HepG2 (cell line): ENCODE data around the gene TMEM127. TPM values are rescaled to one million over a fixed set of nuclear protein-coding genes. Genes with fewer than 3 reads are reported as not detected.

ENCODE experiments used
- AHDC1 ChIP-seq: sonication (generic); formaldehyde crosslinking; IDR thresholded peaks from 2 replicates; pipeline ENCODE4 v1.5.1; 2020; ENCODE audit warnings: mild to moderate bottlenecking, missing genetic modification reagents, borderline replicate concordance
- BRCA1 ChIP-seq: sonication (generic); formaldehyde crosslinking; IDR thresholded peaks from 2 replicates; pipeline ENCODE4 v1.4.0; 2020; ENCODE audit warnings: missing genetic modification reagents
- CBFB ChIP-seq: sonication (generic); formaldehyde crosslinking; IDR thresholded peaks from 2 replicates; pipeline ENCODE4 v1.4.0; 2020; ENCODE audit warnings: missing genetic modification reagents
- FOXJ3 ChIP-seq: sonication (generic); formaldehyde crosslinking; IDR thresholded peaks from 2 replicates; pipeline ENCODE4 v1.4.0; 2020; ENCODE audit warnings: missing genetic modification reagents, mild to moderate bottlenecking, borderline replicate concordance
- HNF1B ChIP-seq: sonication (generic); formaldehyde crosslinking; IDR thresholded peaks from 2 replicates; pipeline ENCODE4 v1.5.1; 2020; ENCODE audit warnings: mild to moderate bottlenecking, moderate library complexity, missing genetic modification reagents
- HNF4A ChIP-seq: sonication (generic); formaldehyde crosslinking; IDR thresholded peaks from 2 replicates; pipeline ENCODE4 v1.4.0; 2020; ENCODE audit warnings: missing genetic modification reagents
- RXRA ChIP-seq: sonication (generic); formaldehyde crosslinking; IDR thresholded peaks from 2 replicates; pipeline ENCODE4 v1.5.1; 2020; ENCODE audit warnings: missing genetic modification reagents
- SAFB2 ChIP-seq: sonication (generic); formaldehyde crosslinking; IDR thresholded peaks from 2 replicates; pipeline ENCODE4 v1.5.1; 2020; ENCODE audit warnings: missing genetic modification reagents, low read depth, mild to moderate bottlenecking, borderline replicate concordance
- SALL1 ChIP-seq: sonication (generic); formaldehyde crosslinking; IDR thresholded peaks from 2 replicates; pipeline ENCODE4 v1.8.0; 2022; ENCODE audit warnings: mild to moderate bottlenecking, missing genetic modification reagents
- SKI ChIP-seq: fragments of 450-650 bp; IDR thresholded peaks from one replicate; pipeline ENCODE4 v1.6.1; 2018; ENCODE audit warnings: mild to moderate bottlenecking; ENCODE audit not compliant: partially characterized antibody
- SMAD1 ChIP-seq: sonication (generic); formaldehyde crosslinking; IDR thresholded peaks from 2 replicates; pipeline ENCODE4 v1.4.0; 2020; ENCODE audit warnings: missing genetic modification reagents, low read depth, mild to moderate bottlenecking, borderline replicate concordance
- SP1 ChIP-seq, 2 experiments: fragments of 450-650 bp in 1 of 2; sonication (generic) in 1 of 2; formaldehyde crosslinking in 1 of 2; IDR thresholded peaks; 2 replicates each; pipeline versions ENCODE4 v1.4.0 to v1.6.1; 2016 to 2020; ENCODE audit warnings: missing genetic modification reagents in 1 of 2
- SRSF4 ChIP-seq: fragments of 200-400 bp; formaldehyde crosslinking; IDR thresholded peaks from one replicate; pipeline ENCODE4 v1.6.1; 2018; ENCODE audit warnings: mild to moderate bottlenecking, low read depth, low read length, moderate library complexity; ENCODE audit not compliant: poor library complexity, severe bottlenecking
- TCF12 ChIP-seq, 2 experiments: fragments of 450-650 bp in 1 of 2; sonication (generic) in 1 of 2; formaldehyde crosslinking in 1 of 2; IDR thresholded peaks; 2 replicates each; pipeline versions ENCODE4 v1.6.1 to v1.8.0; 2017 to 2022; ENCODE audit warnings: antibody characterized with exemption in 1 of 2, mild to moderate bottlenecking in 1 of 2, missing genetic modification reagents in 1 of 2, moderate library complexity in 1 of 2
- ZNF331 ChIP-seq: sonication (generic); formaldehyde crosslinking; IDR thresholded peaks from 2 replicates; pipeline ENCODE4 v1.4.0; 2020; ENCODE audit warnings: missing genetic modification reagents
- ZNF343 ChIP-seq: sonication (generic); formaldehyde crosslinking; IDR thresholded peaks from 2 replicates; pipeline ENCODE4 v1.4.0; 2020; ENCODE audit warnings: mild to moderate bottlenecking, missing genetic modification reagents
- ZNF570 ChIP-seq: sonication (generic); formaldehyde crosslinking; IDR thresholded peaks from 2 replicates; pipeline ENCODE4 v1.4.0; 2020; ENCODE audit warnings: mild to moderate bottlenecking, missing genetic modification reagents, borderline replicate concordance
- ZNF660 ChIP-seq: sonication (generic); formaldehyde crosslinking; IDR thresholded peaks from 2 replicates; pipeline ENCODE4 v1.5.1; 2020; ENCODE audit warnings: mild to moderate bottlenecking, low read depth, missing genetic modification reagents, borderline replicate concordance
- ZNF740 ChIP-seq: sonication (generic); formaldehyde crosslinking; IDR thresholded peaks from 2 replicates; pipeline ENCODE4 v1.4.0; 2020; ENCODE audit warnings: missing genetic modification reagents
- ZNF75D ChIP-seq: sonication (generic); formaldehyde crosslinking; IDR thresholded peaks from 2 replicates; pipeline ENCODE4 v1.8.1; 2023; ENCODE audit warnings: missing genetic modification reagents, mild to moderate bottlenecking, borderline replicate concordance
- ZNF883 ChIP-seq: sonication (generic); formaldehyde crosslinking; IDR thresholded peaks from 2 replicates; pipeline ENCODE4 v1.5.1; 2020; ENCODE audit warnings: mild to moderate bottlenecking, missing genetic modification reagents; ENCODE audit errors: not compliant biosample characterization
- polyA plus RNA-seq, 8 experiments: library from polyadenylated mRNA; depleted of rRNA in 3 of 8; stranded (reverse) in 7 of 8; unstranded in 1 of 8; fragments of >200 nt; fragmentation: Illumina TruSeq in 4 of 8; extraction: Trizol in 4 of 8; gene quantifications; 2 replicates each; pipeline versions ENCODE4 v1.2.1 to v1.2.3, GENCODE V29; 2011 to 2016; ENCODE audit warnings: low read depth in 4 of 8, missing spikeins in 1 of 8, mixed read lengths in 1 of 8; ENCODE audit not compliant: insufficient read depth in 1 of 8
- total RNA-seq, 5 experiments: library from RNA; depleted of rRNA; stranded (reverse); fragments of >200 nt; fragmentation: Illumina TruSeq; extraction: Trizol; gene quantifications; 2 replicates each; pipeline ENCODE4 v1.2.3, GENCODE V29; 2016; ENCODE audit warnings: low read depth in 1 of 5

TMEM127 gene
- total and polyA plus RNA-seq, 2 of the 13 experiments (the other 11 are each of a cell fraction or from before 2014, with no cell fraction given) = 21.5 to 33.9 TPM

DNA sequence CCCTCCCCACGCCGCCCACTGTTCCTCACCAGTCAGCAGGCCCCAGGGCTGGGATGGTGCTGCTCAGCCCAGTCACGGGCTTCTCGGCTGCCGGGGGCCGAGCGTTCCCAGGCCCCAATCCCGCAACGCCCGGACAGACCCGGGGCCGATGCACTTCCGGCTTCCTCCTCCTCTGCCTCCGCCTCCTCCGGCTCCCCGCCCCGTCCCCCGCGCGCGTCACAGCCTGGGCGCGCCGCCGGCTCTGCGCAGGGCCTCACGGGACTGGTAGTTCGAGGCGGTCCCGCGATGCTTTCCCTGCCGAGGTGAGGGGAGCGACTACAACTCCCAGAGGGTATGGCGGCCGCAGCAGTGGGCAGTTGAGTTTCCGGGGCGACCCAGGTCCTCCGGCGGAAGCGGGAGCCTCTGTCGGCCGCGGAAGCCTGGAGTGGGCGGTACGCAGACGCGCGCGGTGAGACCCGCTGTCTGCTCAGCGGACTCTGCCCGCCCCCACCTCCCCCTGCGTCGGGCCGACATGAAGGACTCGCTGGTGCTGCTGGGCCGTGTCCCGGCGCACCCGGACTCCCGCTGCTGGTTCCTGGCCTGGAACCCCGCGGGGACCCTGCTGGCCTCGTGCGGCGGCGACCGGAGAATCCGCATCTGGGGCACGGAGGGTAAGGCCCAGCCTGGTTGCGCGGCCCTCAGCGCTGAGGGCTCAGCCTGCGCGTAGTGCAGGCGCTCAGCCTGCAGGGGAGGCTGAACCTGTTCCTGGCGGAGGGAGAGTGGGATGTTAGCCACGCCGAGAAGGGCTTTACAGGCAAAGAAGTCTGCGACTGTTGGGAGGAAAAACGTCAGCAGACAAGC is at the start of gene TMEM127, which contains the start of gene CIAO1 (continued):
- TF ChIP-seq BRCA1 (CRISPR knock-in tag) (no peak; the same call in 1 of the 2 replicates), SP1 (IDR thresholded peaks at IDR 0.05) (no peak), SP1 (CRISPR knock-in tag; IDR thresholded peaks at IDR 0.05) (peak; percentile 76), ZNF883 (CRISPR knock-in tag) (peak; percentile 86), RXRA (CRISPR knock-in tag) (peak; percentile 91), TCF12 (IDR thresholded peaks at IDR 0.05) (no peak), TCF12 (CRISPR knock-in tag; IDR thresholded peaks at IDR 0.05) (peak; percentile 71; the same call in 1 of the 2 replicates), ZNF75D (CRISPR knock-in tag) (no peak), SAFB2 (peak; percentile 61; the same call in 1 of the 2 replicates), SRSF4 (no peak), AHDC1 (CRISPR knock-in tag) (0 out of 2 replicates have a peak, but pooled peaks have one; percentile 3), ZNF740 (CRISPR knock-in tag) (peak; percentile 52; the same call in 1 of the 2 replicates), ZNF660 (CRISPR knock-in tag) (no peak), ZNF343 (CRISPR knock-in tag) (peak; percentile 94), FOXJ3 (CRISPR knock-in tag) (peak; percentile 11; the same call in 1 of the 2 replicates), SALL1 (peak; percentile 86), CBFB (CRISPR knock-in tag) (peak; percentile 89), HNF4A (peak; percentile 63; the same call in 1 of the 2 replicates), ZNF331 (peak; percentile 58), SKI (peak; percentile 83), SMAD1 (CRISPR knock-in tag) (peak; percentile 96; the same call in 1 of the 2 replicates), ZNF570 (no peak), HNF1B (CRISPR knock-in tag) (peak; percentile 95)
